ENCODE data around the gene POLRMT.

DNA sequence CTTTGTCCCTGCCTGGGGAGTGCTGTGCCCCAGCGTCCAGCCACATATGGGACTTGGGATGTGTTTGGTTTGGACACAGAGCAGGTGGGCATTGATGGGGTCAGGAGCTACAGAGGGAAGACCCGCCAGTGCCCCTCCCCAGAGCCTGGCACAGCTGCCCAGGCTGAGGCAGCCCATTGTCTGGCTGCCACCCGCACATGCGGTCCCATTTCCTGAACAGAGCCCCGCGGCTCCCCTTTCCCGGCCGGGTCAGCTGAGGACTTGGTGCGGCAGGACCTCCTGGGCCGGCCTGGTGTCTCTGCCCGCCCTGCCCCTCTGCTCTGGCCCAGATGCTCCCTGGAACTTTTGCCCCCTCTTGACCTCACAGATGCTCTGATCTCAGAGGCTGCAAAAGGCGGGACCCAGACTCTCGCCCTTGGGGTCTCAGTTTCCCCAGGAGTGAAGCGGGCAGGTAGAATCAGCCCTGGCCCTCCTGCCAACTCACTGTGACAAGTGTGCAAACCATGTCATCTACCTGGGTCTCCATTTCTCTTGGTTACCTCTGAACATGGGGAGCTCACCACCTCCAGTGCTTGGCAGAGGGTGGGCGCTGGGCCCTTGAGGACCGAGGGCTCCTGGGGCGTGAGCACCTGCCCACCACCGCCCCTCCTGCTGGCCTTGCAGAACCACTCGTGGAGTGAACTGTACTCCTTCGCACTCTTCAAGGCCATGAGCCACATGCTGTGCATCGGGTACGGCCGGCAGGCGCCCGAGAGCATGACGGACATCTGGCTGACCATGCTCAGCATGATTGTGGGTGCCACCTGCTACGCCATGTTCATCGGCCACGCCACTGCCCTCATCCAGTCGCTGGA is 25.8 kb downstream of the POLRMT start:
- TF ChIP-seq, protein P1, sequence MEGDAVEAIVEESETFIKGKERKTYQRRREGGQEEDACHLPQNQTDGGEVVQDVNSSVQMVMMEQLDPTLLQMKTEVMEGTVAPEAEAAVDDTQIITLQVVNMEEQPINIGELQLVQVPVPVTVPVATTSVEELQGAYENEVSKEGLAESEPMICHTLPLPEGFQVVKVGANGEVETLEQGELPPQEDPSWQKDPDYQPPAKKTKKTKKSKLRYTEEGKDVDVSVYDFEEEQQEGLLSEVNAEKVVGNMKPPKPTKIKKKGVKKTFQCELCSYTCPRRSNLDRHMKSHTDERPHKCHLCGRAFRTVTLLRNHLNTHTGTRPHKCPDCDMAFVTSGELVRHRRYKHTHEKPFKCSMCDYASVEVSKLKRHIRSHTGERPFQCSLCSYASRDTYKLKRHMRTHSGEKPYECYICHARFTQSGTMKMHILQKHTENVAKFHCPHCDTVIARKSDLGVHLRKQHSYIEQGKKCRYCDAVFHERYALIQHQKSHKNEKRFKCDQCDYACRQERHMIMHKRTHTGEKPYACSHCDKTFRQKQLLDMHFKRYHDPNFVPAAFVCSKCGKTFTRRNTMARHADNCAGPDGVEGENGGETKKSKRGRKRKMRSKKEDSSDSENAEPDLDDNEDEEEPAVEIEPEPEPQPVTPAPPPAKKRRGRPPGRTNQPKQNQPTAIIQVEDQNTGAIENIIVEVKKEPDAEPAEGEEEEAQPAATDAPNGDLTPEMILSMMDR (IDR thresholded peaks at IDR 0.05) = no peak
- TF ChIP-seq EZH2 (IDR thresholded peaks at IDR 0.05) = no peak
- no peak for TF ChIP-seq EZH2phosphoT487 (IDR thresholded peaks at IDR 0.05)

Measured in neural progenitor cell (in vitro differentiated cells).